T-helper 2 cell treated with Interferon-gamma antibody and Interleukin-4, amounts not matched to agents 100 ng/mL and 5 ng/mL, for 36 hours (primary cell): ENCODE measurements around the gene BIN1. TPM values are rescaled to one million over a fixed set of nuclear protein-coding genes. Genes with fewer than 3 reads are reported as not detected.
"Not testable (repeated sequence)": the region's sequence is repeated elsewhere in the genome, so short reads cannot be mapped to it uniquely, and the experiment has no call there.

Experiments used
- intact Hi-C: fragments of 100-400 bp; cut with micrococcal nuclease; formaldehyde crosslinking; loops from one replicate; pipeline ENCODE4 v1.15.1; 2023
- total RNA-seq: library from RNA; stranded (reverse); gene quantifications from 2 replicates; pipeline ENCODE4 v1.2.3, GENCODE V29; 2022

Gene BIN1
- total RNA-seq, 1 donor from 2014 or later, result 120 TPM

DNA sequence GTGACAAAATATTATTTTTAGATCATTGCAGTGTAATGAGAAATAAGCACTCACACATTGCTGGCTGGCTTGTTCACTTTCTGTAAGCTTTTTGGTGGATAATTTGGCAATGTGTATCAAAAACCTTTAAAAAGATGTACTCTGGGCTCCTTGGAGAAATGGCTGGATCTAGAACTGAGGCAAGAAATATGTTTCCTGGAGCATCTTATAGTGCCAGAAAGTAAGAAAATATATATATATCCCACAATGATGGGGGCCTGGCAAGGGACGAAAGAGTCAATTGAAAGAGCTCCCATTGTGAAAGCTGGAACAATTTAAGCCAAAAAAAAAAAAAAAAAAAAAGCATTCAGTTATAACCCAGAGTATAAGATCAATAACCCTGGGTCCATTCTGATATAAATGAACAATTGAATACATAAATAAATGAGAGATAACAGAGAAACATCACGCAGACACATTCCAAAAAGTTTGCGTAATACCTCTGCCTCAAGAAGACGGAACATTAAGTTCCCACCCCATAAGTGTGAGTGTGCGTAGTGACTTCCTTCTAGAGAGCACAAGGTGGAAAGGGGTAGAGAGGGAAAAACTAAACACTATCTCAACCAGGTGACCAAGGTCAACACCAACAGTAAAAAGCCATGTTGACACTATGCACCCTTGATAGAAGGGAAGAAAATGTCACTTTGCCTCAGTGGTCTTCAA lies 77.5 kb downstream of the BIN1 start:
- intact Hi-C loops, result no loop called here

DNA sequence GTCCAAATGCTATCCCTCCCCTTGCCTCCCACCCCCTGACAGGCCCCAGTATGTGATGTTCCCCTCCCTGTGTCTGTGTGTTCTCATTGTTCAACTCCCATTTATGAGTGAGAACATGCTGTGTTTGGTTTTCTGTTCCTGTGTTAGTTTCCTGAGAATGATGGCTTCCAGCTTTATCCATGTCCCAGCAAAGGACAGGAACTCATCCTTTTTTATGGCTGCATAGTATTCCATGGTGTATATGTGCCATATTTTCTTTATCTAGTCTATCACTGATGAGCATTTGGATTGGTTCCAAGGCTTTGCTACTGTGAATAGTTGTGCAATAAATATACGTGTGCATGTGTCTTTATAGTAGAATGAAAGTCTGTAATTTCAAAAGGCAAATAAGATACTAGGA lies 78.2 kb downstream of the BIN1 start:
- intact Hi-C loops, result not testable (repeated sequence)

GRCh38 chr2:127027715-127028114 lies 79.2 kb downstream of the BIN1 start:
- intact Hi-C loops, result no loop called here

GRCh38 chr2:127025359-127026166 lies 81.4 kb downstream of the BIN1 start:
- intact Hi-C loops, result no loop called here

- intact Hi-C loops, result no loop called here
These were observed 82.1 kb downstream of the BIN1 start for GRCh38 chr2:127024769-127025358.

DNA sequence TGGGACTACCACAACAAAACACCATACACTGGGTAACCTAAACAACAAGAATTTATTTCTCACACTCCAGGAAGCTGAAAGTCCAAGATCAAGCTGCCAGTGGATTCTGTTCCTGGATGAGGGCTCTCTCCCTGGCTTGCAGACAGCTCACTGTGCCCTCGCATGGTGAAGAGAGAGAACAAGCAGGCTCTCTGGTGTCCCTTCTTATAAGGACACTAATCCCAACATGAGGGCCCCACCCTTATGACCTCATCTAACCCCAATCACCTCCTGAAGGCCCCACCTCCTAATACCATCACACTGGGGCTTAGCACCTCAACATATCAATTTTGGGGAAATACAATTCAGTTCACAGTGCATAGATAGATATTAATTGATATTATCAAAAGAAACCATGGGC lies 83.5 kb downstream of the BIN1 start:
- intact Hi-C loops, result no loop called here

- intact Hi-C loops, result no loop called here
These were observed 84.1 kb downstream of the BIN1 start for GRCh38 chr2:127022817-127023216.

DNA sequence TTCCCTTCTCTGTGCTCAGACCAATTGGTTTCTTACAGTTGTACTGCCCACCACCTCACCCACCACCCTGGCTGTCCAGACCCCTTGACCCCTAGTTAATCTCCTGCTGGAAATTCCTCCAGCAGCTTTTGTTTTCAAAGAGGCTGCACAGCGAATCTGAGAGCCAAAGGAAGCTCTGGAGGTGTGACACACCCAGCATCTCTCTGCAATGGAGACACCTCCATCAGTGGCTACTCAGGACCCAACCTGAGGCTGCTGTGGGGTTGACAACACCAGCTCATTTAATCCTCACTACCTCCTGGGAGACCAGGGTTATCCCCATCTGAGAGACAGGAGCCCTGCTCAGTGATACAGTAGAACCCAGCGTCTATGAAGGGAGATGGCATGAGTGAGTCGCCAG lies 86.4 kb downstream of the BIN1 start:
- intact Hi-C loops, result no loop called here

DNA sequence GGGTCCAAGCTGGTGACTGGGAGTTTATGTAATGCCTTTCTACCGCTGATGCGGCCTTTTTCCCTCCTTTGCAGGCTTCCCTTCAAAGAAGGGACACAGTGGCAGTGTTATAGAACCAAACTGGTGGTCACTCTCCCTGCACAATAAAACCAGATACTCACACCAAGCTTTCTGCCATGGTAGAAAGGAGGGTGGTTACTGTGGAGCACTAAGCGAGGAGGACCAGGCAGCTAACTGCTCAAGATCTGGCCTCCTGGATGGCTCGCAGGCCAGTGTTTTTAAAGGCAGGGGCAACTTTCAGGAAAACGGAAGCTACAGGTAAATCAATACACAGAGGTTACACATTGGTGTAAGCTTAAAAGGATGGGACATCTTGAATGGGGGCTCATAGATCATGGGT lies 89.4 kb downstream of the BIN1 start:
- intact Hi-C loops, result no loop called here

DNA sequence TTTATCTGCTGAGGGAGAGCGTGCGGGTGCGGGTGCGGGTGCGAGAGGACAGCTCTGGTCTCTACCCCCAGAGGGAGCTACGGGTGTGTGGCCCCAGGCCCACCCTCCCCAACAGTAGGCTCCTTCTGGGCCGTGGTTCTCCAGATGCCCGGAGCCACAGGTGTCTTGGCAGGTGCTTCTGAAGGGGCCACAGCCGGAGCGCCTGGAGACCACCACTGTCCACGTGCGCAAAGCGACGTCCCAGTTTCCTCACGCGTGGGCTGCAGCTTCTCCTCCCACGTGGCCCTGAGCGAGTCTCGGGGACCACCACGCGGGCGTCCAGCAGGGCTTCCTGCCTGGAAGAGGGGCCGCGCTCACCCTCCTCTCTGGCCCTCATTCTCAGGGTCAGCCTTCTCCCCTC lies 90.6 kb downstream of the BIN1 start:
- intact Hi-C loops, result no loop called here

DNA sequence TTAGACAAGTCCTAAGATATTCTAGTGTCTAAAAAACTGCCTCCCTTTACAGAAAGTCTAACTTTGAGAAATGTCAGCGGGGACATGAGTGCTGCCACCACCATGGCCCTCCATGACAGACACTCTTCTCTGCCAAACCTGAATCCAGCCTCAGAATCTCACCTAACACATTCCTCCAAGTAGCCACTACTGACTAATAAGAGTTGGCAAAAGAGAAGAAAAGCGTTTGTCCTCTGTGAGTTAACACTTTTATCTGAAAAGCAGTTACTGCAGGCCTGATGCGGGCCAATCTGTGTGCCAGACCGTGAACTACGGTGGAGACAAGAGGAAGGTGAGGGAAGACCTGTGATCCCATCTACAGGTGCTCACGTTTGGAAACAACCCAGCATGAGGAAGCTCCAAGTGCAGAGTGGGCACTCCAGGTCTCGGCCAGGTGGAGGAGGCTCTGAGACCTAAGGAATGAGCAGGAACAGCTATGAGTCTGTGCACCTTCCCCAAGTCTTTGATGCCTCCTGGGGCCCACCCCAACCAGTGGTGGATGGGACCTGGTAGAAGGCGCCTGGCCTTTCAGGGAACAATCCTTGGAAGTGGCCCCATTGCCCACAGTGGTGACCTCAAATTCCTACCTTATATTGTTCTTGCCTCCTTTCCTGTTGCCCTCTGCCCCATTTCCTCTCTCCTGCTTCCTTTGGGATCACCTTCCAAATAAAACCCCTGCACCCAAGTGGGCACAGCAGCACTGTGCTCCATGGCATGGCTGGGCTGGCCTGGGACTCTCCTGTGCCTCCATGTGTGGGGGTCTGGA lies 91.6 kb downstream of the BIN1 start:
- intact Hi-C loops, result no loop called here

DNA sequence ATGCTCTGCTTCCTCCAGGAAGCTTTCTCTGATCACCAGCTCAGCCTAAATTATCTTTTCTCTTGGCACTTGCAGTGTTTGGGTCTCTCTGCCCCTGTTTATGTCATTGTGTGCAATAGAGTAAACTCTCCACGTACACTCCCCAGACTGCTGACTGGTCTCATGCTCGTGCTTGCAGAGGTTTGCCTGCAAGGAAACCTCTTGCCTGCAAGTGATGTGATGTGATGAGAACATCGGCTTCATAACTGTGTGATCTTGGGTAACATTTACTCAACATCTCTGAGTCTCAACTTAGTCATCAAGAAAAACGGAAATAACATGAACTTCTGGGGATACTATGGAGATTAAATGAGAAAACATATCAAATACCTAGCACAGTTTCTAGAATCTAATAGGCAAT lies 92.3 kb downstream of the BIN1 start:
- intact Hi-C loops, result no loop called here

GRCh38 chr2:127014224-127014623 lies 92.7 kb downstream of the BIN1 start:
- intact Hi-C loops, result no loop called here

DNA sequence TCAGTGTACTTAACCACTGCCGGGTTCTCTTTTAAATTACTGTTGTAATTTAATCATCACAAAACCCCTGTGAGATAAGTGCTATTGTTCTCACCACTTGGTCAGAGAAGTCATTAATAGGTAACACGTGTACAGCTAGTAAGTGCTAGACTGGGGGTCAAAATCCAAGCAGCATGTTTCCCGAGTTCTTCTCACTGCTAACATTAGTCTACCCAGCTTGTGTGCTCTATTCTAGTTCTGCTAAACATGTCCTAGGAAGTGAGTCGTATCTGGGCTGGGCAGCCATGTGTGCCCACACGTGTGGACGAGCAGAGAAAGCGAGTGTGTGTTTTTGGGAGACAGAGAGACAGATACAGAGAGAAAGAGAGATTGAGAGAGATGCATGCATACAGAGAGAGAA lies 94.1 kb downstream of the BIN1 start:
- intact Hi-C loops, result no loop called here

GRCh38 chr2:127012215-127012614 lies 94.7 kb downstream of the BIN1 start:
- intact Hi-C loops, result no loop called here

DNA sequence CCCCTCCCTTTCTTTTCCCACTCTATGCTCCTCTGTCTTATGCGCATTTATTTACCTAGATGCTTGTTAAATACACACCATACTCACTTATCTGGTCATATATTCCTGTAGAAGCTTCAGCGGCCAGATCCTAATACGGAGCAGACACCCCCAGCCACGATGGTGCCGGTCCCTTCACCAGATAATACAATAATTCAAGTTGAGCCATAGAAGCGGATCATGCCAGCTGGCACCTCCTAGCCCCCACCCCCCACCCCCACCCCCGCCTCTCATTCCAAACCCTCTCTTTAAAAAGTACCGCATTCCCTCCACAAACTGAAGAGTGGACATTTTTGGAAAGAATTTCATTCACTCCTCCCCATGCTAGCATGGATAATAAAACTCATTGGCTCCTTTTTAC lies 95.2 kb downstream of the BIN1 start:
- intact Hi-C loops, result no loop called here

GRCh38 chr2:127011231-127011661 lies 95.7 kb downstream of the BIN1 start:
- intact Hi-C loops, result no loop called here

GRCh38 chr2:127008265-127009015 lies 98.5 kb downstream of the BIN1 start:
- intact Hi-C loops, result no loop called here

DNA sequence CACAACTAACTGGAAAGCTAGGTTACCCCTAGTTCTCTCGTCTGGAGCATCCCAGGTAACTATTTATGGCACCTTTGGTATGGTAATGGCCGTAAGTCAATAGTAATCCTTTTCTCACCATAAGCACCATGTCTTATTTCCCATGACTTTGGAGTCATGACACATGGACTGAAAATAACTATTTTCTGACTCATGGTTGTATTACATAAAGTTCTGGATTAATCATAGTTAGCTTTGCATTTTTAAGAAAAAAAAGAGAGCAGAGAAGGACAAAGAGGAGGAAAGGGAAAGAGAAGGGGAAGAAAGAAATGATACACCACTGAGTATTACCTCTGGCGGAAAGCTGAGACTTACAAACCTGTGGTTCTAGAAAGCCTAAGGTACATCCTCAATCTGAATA lies 99.3 kb downstream of the BIN1 start:
- intact Hi-C loops, result no loop called here

- intact Hi-C loops, result no loop called here
These were observed 100.0 kb downstream of the BIN1 start for GRCh38 chr2:127006962-127007361.
